Measurements from ENCODE around the gene GHRH.

The GHRH gene

DNA sequence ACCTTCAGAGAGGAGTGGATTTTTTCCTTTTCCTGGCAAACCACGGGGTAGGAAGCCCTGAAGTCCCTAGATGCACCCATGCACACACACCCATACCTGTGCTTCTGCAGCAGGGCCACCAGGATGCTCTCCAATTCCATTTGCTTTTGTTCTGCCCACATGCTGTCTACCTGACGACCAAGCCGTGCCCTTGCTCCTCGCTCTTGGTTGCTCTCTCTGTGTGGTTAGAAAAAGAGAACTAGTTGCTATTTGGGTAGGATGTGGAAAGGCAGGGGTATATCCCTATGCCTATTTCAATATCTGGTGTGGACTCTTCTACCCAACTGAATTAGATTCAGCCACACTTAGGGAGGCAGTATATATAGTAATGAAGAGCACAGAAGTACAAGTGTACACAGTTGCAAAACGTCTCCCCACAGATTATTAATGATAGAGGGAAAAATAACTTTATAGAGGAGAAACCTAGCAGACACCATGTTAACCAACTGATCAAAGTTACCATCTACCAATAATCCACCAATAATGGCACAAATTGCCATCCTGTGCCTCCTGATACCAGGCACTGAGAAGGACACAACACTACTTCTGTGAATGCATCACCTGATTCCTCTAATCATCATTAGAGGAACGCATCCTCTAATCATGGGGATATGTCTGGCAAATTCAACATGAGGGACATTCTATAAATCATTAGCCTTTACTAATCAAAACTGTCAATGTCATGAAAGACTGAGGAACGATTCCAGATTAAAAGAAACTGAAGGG, 7.3 kb downstream of the GHRH start:
- FAIRE-seq (no peak), DNase-seq (ENCODE audit: insufficient read length, low spot score) (no peak)
- no peak for TF ChIP-seq TAF1 (IDR thresholded peaks at IDR 0.05; ENCODE audit: low read depth, low read length)

- TF ChIP-seq SPI1 (IDR thresholded peaks at IDR 0.05; ENCODE audit: low read depth, low read length) (no peak), PAX5 (IDR thresholded peaks at IDR 0.05; ENCODE audit: insufficient read depth, low read length, severe bottlenecking) (no peak), POLR2AphosphoS5 (IDR thresholded peaks at IDR 0.05; ENCODE audit: low read depth, low read length) (no peak), POLR2A (IDR thresholded peaks at IDR 0.05; ENCODE audit: low read depth, low read length) (no peak), POU2F2 (IDR thresholded peaks at IDR 0.05; ENCODE audit: low read depth, low read length) (no peak), TAF1 (IDR thresholded peaks at IDR 0.05; ENCODE audit: low read depth, low read length) (no peak)
- no peak for FAIRE-seq
These were observed 8.5 kb downstream of the GHRH start for GRCh38 chr20:37253087-37253486.

DNA sequence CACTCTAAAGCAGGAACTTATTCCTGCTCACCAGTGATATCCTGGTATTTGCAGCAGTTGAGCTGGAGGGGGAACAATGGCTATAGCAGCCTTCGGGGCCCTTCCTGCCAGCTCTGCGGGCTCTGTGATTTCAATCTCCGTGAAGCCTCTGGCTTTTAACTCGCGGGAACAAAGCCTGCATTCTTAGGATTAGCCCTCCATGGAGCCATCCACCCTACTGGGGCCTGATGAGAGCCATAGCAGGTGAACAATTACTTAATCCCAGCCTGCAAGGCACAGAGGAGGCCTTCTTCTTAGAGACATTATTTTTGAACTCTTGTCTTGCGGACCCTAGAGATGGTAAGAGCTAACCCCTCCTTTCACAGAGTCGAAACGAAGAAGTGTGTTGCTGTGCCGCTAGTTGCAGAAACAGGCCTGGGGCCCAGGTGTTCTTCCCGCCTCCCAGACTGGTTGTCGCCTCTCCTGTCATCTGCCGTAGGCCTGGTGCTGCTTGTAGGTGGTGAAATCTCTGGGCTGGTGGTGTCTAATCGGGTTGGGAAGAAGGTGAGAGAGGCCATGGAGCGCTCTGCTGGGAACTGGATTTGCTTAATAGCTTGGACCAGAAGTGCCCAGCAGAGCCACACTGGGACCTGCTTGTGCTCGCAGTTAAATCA, 9.7 kb downstream of the GHRH start:
- FAIRE-seq (no peak), DNase-seq (ENCODE audit: insufficient read length, low spot score) (no peak)
- no peak for TF ChIP-seq POLR2AphosphoS5 (IDR thresholded peaks at IDR 0.05; ENCODE audit: low read depth, low read length)
- TF ChIP-seq SPI1 (IDR thresholded peaks at IDR 0.05; ENCODE audit: low read depth, low read length), result no peak
- TF ChIP-seq POLR2A (IDR thresholded peaks at IDR 0.05; ENCODE audit: low read depth, low read length), result no peak
- no peak for TF ChIP-seq POU2F2 (IDR thresholded peaks at IDR 0.05; ENCODE audit: low read depth, low read length)
- TF ChIP-seq TAF1 (IDR thresholded peaks at IDR 0.05; ENCODE audit: low read depth, low read length), result no peak
- no peak for TF ChIP-seq PAX5 (IDR thresholded peaks at IDR 0.05; ENCODE audit: insufficient read depth, low read length, severe bottlenecking)

More at GRCh38 chr20:37253087-37253486, 8.5 kb downstream of the GHRH start:
- DNase-seq (ENCODE audit: insufficient read length, low spot score), result no peak

- no peak for DNase-seq (ENCODE audit: insufficient read length, low spot score)
- TF ChIP-seq POLR2A (IDR thresholded peaks at IDR 0.05; ENCODE audit: low read depth, low read length), result no peak
- TF ChIP-seq SPI1 (IDR thresholded peaks at IDR 0.05; ENCODE audit: low read depth, low read length), result no peak
- TF ChIP-seq PAX5 (IDR thresholded peaks at IDR 0.05; ENCODE audit: insufficient read depth, low read length, severe bottlenecking), result no peak
- TF ChIP-seq POU2F2 (IDR thresholded peaks at IDR 0.05; ENCODE audit: low read depth, low read length), result no peak
- no peak for TF ChIP-seq TAF1 (IDR thresholded peaks at IDR 0.05; ENCODE audit: low read depth, low read length)
- no peak for TF ChIP-seq POLR2AphosphoS5 (IDR thresholded peaks at IDR 0.05; ENCODE audit: low read depth, low read length)
- FAIRE-seq, result no peak
These were observed 12.3 kb downstream of the GHRH start for GRCh38 chr20:37249304-37249703.

GRCh38 chr20:37247547-37247946, 14.1 kb downstream of the GHRH start:
- DNase-seq (ENCODE audit: insufficient read length, low spot score) (no peak), FAIRE-seq (no peak)
- no peak for TF ChIP-seq SPI1 (IDR thresholded peaks at IDR 0.05; ENCODE audit: low read depth, low read length)
- no peak for TF ChIP-seq POU2F2 (IDR thresholded peaks at IDR 0.05; ENCODE audit: low read depth, low read length)
- TF ChIP-seq TAF1 (IDR thresholded peaks at IDR 0.05; ENCODE audit: low read depth, low read length), result no peak
- TF ChIP-seq POLR2A (IDR thresholded peaks at IDR 0.05; ENCODE audit: low read depth, low read length), result no peak
- TF ChIP-seq PAX5 (IDR thresholded peaks at IDR 0.05; ENCODE audit: insufficient read depth, low read length, severe bottlenecking), result no peak
- TF ChIP-seq POLR2AphosphoS5 (IDR thresholded peaks at IDR 0.05; ENCODE audit: low read depth, low read length), result no peak

DNA sequence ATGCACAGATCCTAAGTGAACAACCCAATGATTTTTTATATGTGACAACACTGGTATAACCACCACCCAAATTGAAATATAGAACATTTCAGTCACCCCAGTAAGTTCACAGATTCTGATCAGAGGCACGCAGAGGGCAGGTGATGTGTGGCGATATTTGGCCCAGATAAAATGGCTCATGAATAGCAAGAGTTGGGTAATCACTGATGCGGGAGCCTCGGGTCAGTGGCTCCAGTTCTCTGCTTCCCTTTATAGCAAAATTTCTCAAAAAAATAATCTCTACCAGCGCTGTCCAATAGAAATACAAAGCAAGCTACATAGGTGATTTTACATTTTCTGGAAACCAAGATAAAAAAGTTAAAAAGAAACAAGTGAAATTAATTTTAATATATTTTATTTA, 14.9 kb downstream of the GHRH start:
- FAIRE-seq (no peak), DNase-seq (ENCODE audit: insufficient read length, low spot score) (no peak)
- TF ChIP-seq POLR2A (IDR thresholded peaks at IDR 0.05; ENCODE audit: low read depth, low read length) (no peak), PAX5 (IDR thresholded peaks at IDR 0.05; ENCODE audit: insufficient read depth, low read length, severe bottlenecking) (no peak), POU2F2 (IDR thresholded peaks at IDR 0.05; ENCODE audit: low read depth, low read length) (no peak), TAF1 (IDR thresholded peaks at IDR 0.05; ENCODE audit: low read depth, low read length) (no peak), SPI1 (IDR thresholded peaks at IDR 0.05; ENCODE audit: low read depth, low read length) (no peak), POLR2AphosphoS5 (IDR thresholded peaks at IDR 0.05; ENCODE audit: low read depth, low read length) (no peak)

- TF ChIP-seq POLR2A (IDR thresholded peaks at IDR 0.05; ENCODE audit: low read depth, low read length) (no peak), SPI1 (IDR thresholded peaks at IDR 0.05; ENCODE audit: low read depth, low read length) (no peak), TAF1 (IDR thresholded peaks at IDR 0.05; ENCODE audit: low read depth, low read length) (no peak), PAX5 (IDR thresholded peaks at IDR 0.05; ENCODE audit: insufficient read depth, low read length, severe bottlenecking) (no peak), POLR2AphosphoS5 (IDR thresholded peaks at IDR 0.05; ENCODE audit: low read depth, low read length) (no peak; the same call in 1 of the 2 replicates), POU2F2 (IDR thresholded peaks at IDR 0.05; ENCODE audit: low read depth, low read length) (no peak)
- no peak for FAIRE-seq
- DNase-seq (ENCODE audit: insufficient read length, low spot score), result no peak
These were observed 16.1 kb downstream of the GHRH start for GRCh38 chr20:37245216-37246150.

DNA sequence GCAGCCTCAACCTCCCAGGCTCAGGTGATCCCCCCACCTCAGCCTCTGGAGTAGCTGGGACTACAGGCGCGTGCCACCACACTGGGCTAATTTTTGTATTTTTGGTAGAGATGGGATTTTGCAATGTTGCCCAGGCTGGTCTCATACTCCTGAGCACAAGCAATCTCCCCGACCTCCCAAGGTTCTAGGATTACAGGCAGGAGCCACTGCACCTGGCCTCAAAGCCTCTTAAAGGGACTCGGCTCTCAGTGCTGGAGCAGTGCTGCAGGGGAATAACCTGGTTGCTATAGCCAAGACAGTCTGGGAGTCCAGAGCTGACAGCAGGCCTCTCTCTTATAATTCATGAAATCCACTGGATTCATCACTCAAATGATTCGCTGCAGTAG, 17.0 kb downstream of the GHRH start:
- FAIRE-seq (no peak), DNase-seq (ENCODE audit: insufficient read length, low spot score) (no peak)
- TF ChIP-seq POLR2AphosphoS5 (IDR thresholded peaks at IDR 0.05; ENCODE audit: low read depth, low read length) (no peak), POU2F2 (IDR thresholded peaks at IDR 0.05; ENCODE audit: low read depth, low read length) (no peak)

DNA sequence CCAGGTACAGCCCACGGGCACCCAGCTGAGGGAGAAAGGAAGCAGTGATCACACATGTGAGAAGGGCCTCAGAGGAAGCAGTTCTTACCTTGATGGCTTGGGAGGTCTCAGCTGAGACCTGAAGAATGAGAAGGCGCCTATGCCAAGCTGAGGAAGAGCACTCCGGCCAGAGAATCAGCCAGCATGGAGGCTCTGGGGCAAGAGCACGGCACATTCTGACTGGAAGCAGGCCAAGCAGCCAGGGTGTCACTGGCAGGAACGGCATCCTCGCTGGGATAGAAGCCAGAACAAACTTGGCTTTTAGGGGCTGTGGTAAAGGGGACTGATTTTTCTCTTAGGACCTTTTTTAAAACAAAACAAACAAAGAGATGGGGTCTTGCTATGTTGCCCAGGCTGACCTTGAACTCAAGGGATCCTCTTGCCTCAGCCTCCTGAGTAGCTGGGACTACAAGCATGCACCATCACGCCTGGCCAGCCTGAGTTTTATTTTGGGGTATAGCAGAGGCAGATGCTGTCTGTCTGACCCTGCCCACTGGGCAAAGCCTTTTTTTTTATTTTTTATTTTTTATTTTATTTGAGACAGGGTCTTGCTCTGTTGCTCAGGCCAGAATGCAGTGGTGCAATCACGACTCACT, 17.6 kb downstream of the GHRH start:
- FAIRE-seq (no peak), DNase-seq (ENCODE audit: insufficient read length, low spot score) (no peak)
- TF ChIP-seq POLR2A (IDR thresholded peaks at IDR 0.05; ENCODE audit: low read depth, low read length), result no peak
- TF ChIP-seq PAX5 (IDR thresholded peaks at IDR 0.05; ENCODE audit: insufficient read depth, low read length, severe bottlenecking), result no peak
